ENCODE measurements around the gene MICALL2.

The MICALL2 gene

GRCh38 chr7:1460821-1461645, 1.8 kb upstream of the MICALL2 start:
- Mint-ChIP-seq H3K27me3 (ENCODE audit: low read depth, poor library complexity) (no peaks in the 10 kb centered on the region), H3K36me3 (ENCODE audit: low read depth) (no peaks in the 10 kb centered on the region), H3K27ac (no peak overlapping the region), H3K4me1 (peaks cover 39% of the 10 kb centered on the region), H3K4me3 (no peak overlapping the region), H3K9me3 (no peaks in the 10 kb centered on the region)
- no peak for TF ChIP-seq CTCF (IDR thresholded peaks at IDR 0.05)
- no peak for DNase-seq

- Mint-ChIP-seq H3K4me3 (no peak overlapping the region), H3K27ac (no peak overlapping the region), H3K36me3 (ENCODE audit: low read depth) (no peaks in the 10 kb centered on the region), H3K27me3 (ENCODE audit: low read depth, poor library complexity) (peaks cover 3% of the 10 kb centered on the region), H3K4me1 (peaks cover 43% of the 10 kb centered on the region), H3K9me3 (no peaks in the 10 kb centered on the region)
- TF ChIP-seq CTCF (IDR thresholded peaks at IDR 0.05), result no peak
- DNase-seq, result no peak
Observed at GRCh38 chr7:1459920-1460820, 900 bp upstream of the MICALL2 start.

GRCh38 chr7:1459512-1459892, 232 bp upstream of the MICALL2 start:
- H3K9me3 Mint-ChIP-seq, result no peaks in the 10 kb centered on the region
- H3K4me3 Mint-ChIP-seq, result peak overlapping the region; percentile 70
- H3K27me3 Mint-ChIP-seq (ENCODE audit: low read depth, poor library complexity), result peaks cover 3% of the 10 kb centered on the region
- peak; percentile 100 for DNase-seq
- no peak overlapping the region for H3K27ac Mint-ChIP-seq
- H3K36me3 Mint-ChIP-seq (ENCODE audit: low read depth), result no peaks in the 10 kb centered on the region
- no peak for TF ChIP-seq CTCF (IDR thresholded peaks at IDR 0.05)
- H3K4me1 Mint-ChIP-seq, result peaks cover 43% of the 10 kb centered on the region

- Mint-ChIP-seq H3K27me3 (ENCODE audit: low read depth, poor library complexity) (peaks cover 3% of the 10 kb centered on the region), H3K9me3 (no peaks in the 10 kb centered on the region), H3K4me3 (peak overlapping the region; percentile 76), H3K27ac (no peak overlapping the region), H3K4me1 (peaks cover 56% of the 10 kb centered on the region), H3K36me3 (ENCODE audit: low read depth) (no peaks in the 10 kb centered on the region)
- DNase-seq, result no peak
- TF ChIP-seq CTCF (IDR thresholded peaks at IDR 0.05), result no peak
Observed at GRCh38 chr7:1457949-1458682, 1.2 kb downstream of the MICALL2 start.

GRCh38 chr7:1457059-1457948, 2.0 kb downstream of the MICALL2 start:
- peak overlapping the region; percentile 69 for H3K27ac Mint-ChIP-seq
- no peak for TF ChIP-seq CTCF (IDR thresholded peaks at IDR 0.05)

More at GRCh38 chr7:1457059-1457948, 2.0 kb downstream of the MICALL2 start:
- Mint-ChIP-seq H3K9me3 (no peaks in the 10 kb centered on the region), H3K27me3 (ENCODE audit: low read depth, poor library complexity) (peaks cover 3% of the 10 kb centered on the region), H3K4me3 (peak overlapping the region; percentile 76), H3K36me3 (ENCODE audit: low read depth) (no peaks in the 10 kb centered on the region), H3K4me1 (peaks cover 64% of the 10 kb centered on the region)
- DNase-seq, result no peak
